Activated T-cell treated with anti-CD3 and anti-CD28 coated beads for 4 hours (primary cell): ENCODE results near the gene ALB.

Source experiments
- DNase-seq: peaks from one replicate; pipeline ENCODE4 v3.0.0-alpha.2; 2020

Gene ALB

DNA sequence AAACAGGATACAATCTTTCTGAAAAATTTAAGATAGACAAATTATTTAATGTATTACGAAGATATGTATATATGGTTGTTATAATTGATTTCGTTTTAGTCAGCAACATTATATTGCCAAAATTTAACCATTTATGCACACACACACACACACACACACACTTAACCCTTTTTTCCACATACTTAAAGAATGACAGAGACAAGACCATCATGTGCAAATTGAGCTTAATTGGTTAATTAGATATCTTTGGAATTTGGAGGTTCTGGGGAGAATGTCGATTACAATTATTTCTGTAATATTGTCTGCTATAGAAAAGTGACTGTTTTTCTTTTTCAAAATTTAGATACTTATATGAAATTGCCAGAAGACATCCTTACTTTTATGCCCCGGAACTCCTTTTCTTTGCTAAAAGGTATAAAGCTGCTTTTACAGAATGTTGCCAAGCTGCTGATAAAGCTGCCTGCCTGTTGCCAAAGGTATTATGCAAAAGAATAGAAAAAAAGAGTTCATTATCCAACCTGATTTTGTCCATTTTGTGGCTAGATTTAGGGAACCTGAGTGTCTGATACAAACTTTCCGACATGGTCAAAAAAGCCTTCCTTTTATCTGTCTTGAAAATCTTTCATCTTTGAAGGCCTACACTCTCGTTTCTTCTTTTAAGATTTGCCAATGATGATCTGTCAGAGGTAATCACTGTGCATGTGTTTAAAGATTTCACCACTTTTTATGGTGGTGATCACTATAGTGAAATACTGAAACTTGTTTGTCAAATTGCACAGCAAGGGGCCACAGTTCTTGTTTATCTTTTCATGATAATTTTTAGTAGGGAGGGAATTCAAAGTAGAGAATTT lies 5.2 kb downstream of the ALB start:
- DNase-seq = no peak

- no peak for DNase-seq
Observed at GRCh38 chr4:73409978-73410548, 6.0 kb downstream of the ALB start.

- no peak for DNase-seq
Observed at GRCh38 chr4:73410916-73411730, 7.0 kb downstream of the ALB start.

GRCh38 chr4:73411731-73412414 lies 7.8 kb downstream of the ALB start:
- DNase-seq = no peak

DNA sequence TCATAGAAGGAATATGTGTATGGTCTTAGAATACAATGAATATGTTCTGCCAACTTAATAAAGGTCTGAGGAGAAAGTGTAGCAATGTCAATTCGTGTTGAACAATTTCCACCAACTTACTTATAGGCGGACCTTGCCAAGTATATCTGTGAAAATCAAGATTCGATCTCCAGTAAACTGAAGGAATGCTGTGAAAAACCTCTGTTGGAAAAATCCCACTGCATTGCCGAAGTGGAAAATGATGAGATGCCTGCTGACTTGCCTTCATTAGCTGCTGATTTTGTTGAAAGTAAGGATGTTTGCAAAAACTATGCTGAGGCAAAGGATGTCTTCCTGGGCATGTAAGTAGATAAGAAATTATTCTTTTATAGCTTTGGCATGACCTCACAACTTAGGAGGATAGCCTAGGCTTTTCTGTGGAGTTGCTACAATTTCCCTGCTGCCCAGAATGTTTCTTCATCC lies 9.2 kb downstream of the ALB start:
- DNase-seq = no peak

DNA sequence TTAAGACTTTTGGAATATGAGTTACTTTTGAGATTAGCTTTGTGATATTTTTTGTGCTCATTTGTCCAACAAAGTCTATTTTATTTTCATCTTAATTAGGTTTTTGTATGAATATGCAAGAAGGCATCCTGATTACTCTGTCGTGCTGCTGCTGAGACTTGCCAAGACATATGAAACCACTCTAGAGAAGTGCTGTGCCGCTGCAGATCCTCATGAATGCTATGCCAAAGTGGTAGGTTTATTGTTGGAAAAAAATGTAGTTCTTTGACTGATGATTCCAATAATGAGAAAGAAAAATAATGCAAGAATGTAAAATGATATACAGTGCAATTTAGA lies 10.8 kb downstream of the ALB start:
- DNase-seq = no peak

- no peak for DNase-seq
Observed at GRCh38 chr4:73415807-73416238, 11.7 kb downstream of the ALB start.

DNA sequence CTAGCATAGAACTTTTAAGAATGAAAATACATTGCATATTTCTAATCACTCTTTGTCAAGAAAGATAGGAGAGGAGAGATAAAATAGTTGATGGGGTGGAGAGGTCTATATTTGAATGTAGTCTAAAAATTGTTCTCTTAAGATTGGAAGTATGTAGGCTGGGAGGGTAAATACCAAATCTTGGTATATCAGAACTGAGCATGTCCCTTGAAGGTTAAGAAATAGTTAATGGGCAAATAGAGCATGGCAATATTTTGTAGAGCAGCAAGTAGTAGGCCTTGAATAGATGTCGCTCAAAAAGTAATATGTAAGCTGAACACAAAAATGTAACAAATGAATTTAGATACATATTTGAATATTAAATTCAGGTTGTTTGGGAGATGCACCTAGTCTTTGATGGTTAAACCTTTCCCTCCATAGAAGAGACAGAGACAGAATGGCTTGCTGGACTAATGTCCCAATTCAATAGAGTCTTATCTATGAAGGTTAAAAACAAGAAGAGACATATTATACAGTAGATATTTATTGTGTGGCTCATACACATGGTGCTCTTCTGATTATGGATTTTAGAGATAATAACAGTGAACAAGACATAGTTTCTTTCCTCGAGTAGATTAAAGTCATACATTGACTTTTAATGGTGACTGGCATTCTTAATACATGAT lies 12.5 kb downstream of the ALB start:
- DNase-seq = no peak

GRCh38 chr4:73417342-73417741 lies 13.3 kb downstream of the ALB start:
- no peak for DNase-seq

- no peak for DNase-seq
Observed at GRCh38 chr4:73417973-73418372, 13.9 kb downstream of the ALB start.

- no peak for DNase-seq
Observed at GRCh38 chr4:73418677-73419076, 14.6 kb downstream of the ALB start.

DNA sequence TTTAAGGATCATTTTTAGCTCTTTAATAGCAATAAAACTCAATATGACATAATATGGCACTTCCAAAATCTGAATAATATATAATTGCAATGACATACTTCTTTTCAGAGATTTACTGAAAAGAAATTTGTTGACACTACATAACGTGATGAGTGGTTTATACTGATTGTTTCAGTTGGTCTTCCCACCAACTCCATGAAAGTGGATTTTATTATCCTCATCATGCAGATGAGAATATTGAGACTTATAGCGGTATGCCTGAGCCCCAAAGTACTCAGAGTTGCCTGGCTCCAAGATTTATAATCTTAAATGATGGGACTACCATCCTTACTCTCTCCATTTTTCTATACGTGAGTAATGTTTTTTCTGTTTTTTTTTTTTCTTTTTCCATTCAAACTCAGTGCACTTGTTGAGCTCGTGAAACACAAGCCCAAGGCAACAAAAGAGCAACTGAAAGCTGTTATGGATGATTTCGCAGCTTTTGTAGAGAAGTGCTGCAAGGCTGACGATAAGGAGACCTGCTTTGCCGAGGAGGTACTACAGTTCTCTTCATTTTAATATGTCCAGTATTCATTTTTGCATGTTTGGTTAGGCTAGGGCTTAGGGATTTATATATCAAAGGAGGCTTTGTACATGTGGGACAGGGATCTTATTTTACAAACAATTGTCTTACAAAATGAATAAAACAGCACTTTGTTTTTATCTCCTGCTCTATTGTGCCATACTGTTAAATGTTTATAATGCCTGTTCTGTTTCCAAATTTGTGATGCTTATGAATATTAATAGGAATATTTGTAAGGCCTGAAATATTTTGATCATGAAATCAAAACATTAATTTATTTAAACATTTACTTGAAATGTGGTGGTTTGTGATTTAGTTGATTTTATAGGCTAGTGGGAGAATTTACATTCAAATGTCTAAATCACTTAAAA lies 15.3 kb downstream of the ALB start:
- DNase-seq = no peak

DNA sequence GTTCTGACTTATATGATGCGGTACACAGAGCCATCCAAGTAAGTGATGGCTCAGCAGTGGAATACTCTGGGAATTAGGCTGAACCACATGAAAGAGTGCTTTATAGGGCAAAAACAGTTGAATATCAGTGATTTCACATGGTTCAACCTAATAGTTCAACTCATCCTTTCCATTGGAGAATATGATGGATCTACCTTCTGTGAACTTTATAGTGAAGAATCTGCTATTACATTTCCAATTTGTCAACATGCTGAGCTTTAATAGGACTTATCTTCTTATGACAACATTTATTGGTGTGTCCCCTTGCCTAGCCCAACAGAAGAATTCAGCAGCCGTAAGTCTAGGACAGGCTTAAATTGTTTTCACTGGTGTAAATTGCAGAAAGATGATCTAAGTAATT lies 16.5 kb downstream of the ALB start:
- no peak for DNase-seq

GRCh38 chr4:73421708-73422457 lies 17.8 kb downstream of the ALB start:
- DNase-seq = no peak

GRCh38 chr4:73422458-73422752 lies 18.3 kb downstream of the ALB start:
- DNase-seq = no peak

DNA sequence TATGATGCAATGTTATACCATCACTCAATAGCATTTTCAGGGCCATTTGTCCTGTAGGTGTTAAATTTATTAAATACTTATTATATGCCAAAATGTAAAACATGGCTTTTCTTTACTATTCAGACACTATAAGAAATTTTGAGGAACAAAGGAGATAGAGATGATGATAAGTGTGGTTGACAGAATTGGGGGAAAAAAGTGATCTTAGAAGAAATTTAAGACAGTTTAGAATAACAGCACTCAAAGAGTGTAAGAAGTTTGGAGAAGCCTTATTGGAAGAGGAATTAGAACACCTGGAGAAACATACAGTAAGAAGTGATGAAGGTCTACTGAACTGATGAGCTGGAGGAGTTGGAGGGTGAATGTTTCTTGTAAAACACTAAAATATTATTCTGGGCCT lies 19.1 kb downstream of the ALB start:
- DNase-seq = no peak

- DNase-seq = no peak
Observed at GRCh38 chr4:73426666-73427065, 22.6 kb downstream of the ALB start.

GRCh38 chr4:73429118-73429517 lies 25.0 kb downstream of the ALB start:
- no peak for DNase-seq

DNA sequence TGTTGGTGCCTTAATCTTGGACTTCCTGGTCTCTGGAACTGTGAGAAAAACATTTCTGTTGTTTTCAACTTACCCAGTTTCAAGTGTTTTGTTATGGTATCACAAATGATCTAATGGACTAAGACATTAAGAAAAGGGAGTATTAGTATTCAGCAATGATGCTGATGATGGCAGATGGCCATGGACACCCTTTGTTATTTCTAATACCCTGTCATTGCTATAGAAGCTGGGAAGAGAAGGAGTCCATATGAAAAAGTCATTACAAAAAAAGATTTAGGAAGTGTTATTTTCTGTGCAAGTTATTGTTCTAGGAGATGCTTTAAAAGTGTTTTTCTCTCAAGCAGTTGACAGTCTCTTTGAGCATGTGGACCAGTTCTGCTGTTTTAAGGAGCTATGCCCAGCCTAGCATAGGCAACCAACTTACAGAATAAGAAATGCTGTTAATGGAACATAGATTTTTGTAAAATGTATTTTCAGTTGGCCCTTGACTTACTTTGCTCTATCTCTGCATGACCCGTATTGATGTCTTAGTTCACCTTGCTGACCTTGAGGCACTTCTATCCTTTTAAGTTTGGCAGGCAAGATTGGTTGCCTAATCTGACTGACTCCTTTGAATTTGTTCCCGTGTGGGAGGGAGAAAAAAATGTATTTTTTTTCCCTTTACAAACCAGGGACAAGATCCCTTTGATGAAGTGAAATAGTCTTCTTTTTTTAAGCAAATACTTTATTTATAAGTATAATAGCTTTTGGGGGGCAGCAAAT lies 25.9 kb downstream of the ALB start:
- no peak for DNase-seq

DNA sequence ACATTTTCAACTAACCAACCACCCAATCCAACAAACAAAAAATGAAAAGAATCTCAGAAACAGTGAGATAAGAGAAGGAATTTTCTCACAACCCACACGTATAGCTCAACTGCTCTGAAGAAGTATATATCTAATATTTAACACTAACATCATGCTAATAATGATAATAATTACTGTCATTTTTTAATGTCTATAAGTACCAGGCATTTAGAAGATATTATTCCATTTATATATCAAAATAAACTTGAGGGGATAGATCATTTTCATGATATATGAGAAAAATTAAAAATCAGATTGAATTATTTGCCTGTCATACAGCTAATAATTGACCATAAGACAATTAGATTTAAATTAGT lies 27.7 kb downstream of the ALB start:
- no peak for DNase-seq
